ENCODE measurements around the gene ZFPL1.
A peak's percentile ranks its signal among the peaks of the same experiment; 100 is the strongest.

The ZFPL1 gene

GRCh38 chr11:65111744-65112545 lies 27.9 kb downstream of the ZFPL1 start, which contains the start of gene TM7SF2:
Gene TM7SF2, plus strand, starts transcription at chr11:65111872. Its CDS starts 144 bp downstream, at chr11:65112016.
- peaks cover 5% of the 10 kb centered on the region; the same call in 1 of the 2 replicates for H3K4me1 ChIP-seq (ENCODE audit: insufficient read depth, low read length)
- no peaks in the 10 kb centered on the region for H3K27me3 ChIP-seq (ENCODE audit: insufficient read depth, low read length)
- H3K4me3 ChIP-seq (ENCODE audit: low read length): peak within 1 kb of the TSS; percentile 93
- no peaks in the 10 kb centered on the region for H3K9me3 ChIP-seq (ENCODE audit: insufficient read depth, low read depth, low read length)
- peaks cover 21% of the 10 kb centered on the region for H3K36me3 ChIP-seq (ENCODE audit: insufficient read depth, low read depth, low read length)
- H3K9ac ChIP-seq (ENCODE audit: low read depth, low read length): peak within 1 kb of the TSS; percentile 95; the same call in 1 of the 2 replicates
- peak within 1 kb of the TSS; percentile 33 for H3K27ac ChIP-seq (ENCODE audit: low read length)

DNA sequence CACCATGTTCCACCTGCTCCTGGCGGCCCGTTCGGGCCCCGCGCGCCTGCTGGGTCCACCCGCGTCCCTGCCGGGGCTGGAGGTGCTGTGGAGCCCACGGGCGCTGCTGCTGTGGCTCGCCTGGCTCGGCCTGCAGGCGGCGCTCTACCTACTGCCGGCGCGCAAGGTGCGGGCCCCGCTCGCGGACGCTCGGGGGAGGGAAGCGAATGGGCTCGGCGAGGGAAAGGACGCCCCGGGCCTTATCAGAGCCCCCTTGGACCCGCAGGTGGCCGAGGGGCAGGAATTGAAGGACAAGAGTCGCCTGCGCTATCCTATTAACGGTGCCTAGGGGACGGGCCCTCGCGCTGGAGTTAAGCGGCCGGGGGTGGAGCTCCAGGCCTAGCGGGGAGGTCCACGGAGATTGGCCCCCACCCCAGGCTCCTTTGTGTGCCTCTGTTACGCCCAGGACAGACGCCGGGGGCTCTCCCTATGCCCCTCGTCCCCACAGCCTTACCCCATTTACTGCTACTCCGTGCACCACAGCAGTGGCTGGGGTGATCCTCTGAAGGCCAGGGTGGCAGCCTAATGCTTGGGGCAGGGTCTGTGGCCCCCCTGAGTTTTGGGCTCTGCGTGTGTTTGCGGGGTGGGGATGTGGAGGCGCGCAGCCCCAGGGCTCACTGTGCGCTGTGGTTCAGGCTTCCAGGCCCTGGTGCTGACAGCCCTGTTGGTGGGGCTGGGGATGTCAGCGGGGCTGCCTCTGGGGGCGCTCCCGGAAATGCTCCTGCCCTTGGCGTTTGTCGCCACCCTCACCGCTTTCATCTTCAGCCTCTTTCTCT lies 28.7 kb downstream of the ZFPL1 start:
- Histone ChIP-seq H3K9ac (ENCODE audit: low read depth, low read length) (peak overlapping the region; percentile 95), H3K4me1 (ENCODE audit: insufficient read depth, low read length) (peaks cover 5% of the 10 kb centered on the region; the same call in 1 of the 2 replicates), H3K27me3 (ENCODE audit: insufficient read depth, low read length) (no peaks in the 10 kb centered on the region), H3K36me3 (ENCODE audit: insufficient read depth, low read depth, low read length) (peaks cover 19% of the 10 kb centered on the region), H3K27ac (ENCODE audit: low read length) (no peak overlapping the region), H3K4me3 (ENCODE audit: low read length) (peak overlapping the region; percentile 93), H3K9me3 (ENCODE audit: insufficient read depth, low read depth, low read length) (no peaks in the 10 kb centered on the region)

DNA sequence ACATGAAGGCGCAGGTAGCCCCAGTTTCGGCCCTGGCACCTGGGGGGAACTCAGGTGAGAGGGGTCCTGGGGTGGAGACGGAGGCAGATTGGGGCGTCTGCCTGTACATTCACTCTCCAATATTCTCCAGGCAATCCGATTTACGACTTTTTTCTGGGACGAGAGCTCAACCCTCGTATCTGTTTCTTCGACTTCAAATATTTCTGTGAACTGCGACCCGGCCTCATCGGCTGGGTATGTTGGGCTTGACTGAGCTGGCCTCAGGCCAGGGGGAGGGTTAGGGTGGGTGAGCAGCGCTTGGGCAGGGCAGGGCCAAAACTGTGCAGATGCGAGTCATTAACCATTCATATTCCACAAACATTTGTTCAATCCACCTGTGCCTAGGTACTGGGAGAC lies 29.3 kb downstream of the ZFPL1 start:
- Histone ChIP-seq H3K4me3 (ENCODE audit: low read length) (peak overlapping the region; percentile 93), H3K4me1 (ENCODE audit: insufficient read depth, low read length) (peaks cover 5% of the 10 kb centered on the region; the same call in 1 of the 2 replicates), H3K27ac (ENCODE audit: low read length) (no peak overlapping the region), H3K36me3 (ENCODE audit: insufficient read depth, low read depth, low read length) (peaks cover 21% of the 10 kb centered on the region), H3K9me3 (ENCODE audit: insufficient read depth, low read depth, low read length) (no peaks in the 10 kb centered on the region), H3K9ac (ENCODE audit: low read depth, low read length) (peak overlapping the region; percentile 95; the same call in 1 of the 2 replicates), H3K27me3 (ENCODE audit: insufficient read depth, low read length) (no peaks in the 10 kb centered on the region)

DNA sequence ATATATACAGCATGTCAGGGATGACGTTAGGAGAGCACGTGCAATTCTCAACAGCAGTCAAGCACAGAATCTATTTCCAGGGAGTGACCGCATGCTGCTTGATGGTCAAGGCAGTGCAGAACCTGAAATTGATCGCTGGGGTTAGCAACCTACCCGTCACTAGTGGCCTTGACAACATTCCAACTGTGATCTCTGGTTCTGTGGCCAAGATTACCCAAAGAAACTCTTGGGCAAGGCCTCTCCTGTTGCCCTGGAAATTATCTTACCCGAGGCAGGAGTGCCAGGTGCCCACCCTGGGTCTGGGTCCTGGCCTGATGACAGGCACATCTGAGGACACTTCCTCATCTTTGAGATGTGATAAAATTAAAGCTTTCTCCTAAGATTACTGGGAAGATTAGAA lies 29.8 kb downstream of the ZFPL1 start:
- peaks cover 5% of the 10 kb centered on the region; the same call in 1 of the 2 replicates for H3K4me1 ChIP-seq (ENCODE audit: insufficient read depth, low read length)
- H3K4me3 ChIP-seq (ENCODE audit: low read length): no peak overlapping the region
- peaks cover 22% of the 10 kb centered on the region for H3K36me3 ChIP-seq (ENCODE audit: insufficient read depth, low read depth, low read length)
- H3K9ac ChIP-seq (ENCODE audit: low read depth, low read length): peak overlapping the region; percentile 95; the same call in 1 of the 2 replicates
- H3K9me3 ChIP-seq (ENCODE audit: insufficient read depth, low read depth, low read length): no peaks in the 10 kb centered on the region
- no peaks in the 10 kb centered on the region for H3K27me3 ChIP-seq (ENCODE audit: insufficient read depth, low read length)
- H3K27ac ChIP-seq (ENCODE audit: low read length): no peak overlapping the region

- Histone ChIP-seq H3K4me3 (ENCODE audit: low read length) (no peak overlapping the region), H3K9ac (ENCODE audit: low read depth, low read length) (no peak overlapping the region), H3K27ac (ENCODE audit: low read length) (no peak overlapping the region), H3K27me3 (ENCODE audit: insufficient read depth, low read length) (no peaks in the 10 kb centered on the region), H3K4me1 (ENCODE audit: insufficient read depth, low read length) (peaks cover 5% of the 10 kb centered on the region; the same call in 1 of the 2 replicates), H3K9me3 (ENCODE audit: insufficient read depth, low read depth, low read length) (no peaks in the 10 kb centered on the region), H3K36me3 (ENCODE audit: insufficient read depth, low read depth, low read length) (peaks cover 24% of the 10 kb centered on the region)
These were observed 30.6 kb downstream of the ZFPL1 start for GRCh38 chr11:65114538-65115171.

DNA sequence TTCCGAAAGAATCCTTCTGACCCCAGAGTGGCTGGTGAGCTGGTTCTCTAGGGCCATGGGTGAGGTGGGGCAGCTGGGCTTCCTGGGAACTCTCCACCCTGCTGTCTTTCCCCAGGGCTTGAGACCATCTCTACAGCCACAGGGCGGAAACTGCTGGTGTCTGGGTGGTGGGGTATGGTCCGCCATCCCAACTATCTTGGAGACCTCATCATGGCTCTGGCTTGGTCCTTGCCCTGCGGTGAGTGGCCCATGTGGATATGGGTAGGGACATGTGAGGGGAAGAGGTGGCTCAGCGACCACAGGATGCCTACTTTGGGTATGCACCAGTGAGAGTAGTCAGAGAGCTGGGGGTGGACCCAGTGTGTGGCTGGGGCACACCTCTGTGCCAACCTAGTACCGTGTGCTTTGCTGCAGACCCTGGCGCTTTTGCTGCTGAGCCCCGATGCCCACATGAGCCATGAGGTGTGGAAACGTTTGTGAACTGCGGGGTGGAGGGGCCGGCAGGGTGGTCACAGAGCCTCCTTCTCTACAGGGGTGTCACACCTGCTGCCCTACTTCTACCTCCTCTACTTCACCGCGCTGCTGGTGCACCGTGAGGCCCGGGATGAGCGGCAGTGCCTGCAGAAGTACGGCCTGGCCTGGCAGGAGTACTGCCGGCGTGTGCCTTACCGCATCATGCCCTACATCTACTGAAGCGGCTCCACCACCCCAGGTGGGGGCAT lies 31.5 kb downstream of the ZFPL1 start:
- Histone ChIP-seq H3K36me3 (ENCODE audit: insufficient read depth, low read depth, low read length) (peaks cover 33% of the 10 kb centered on the region), H3K4me3 (ENCODE audit: low read length) (no peak overlapping the region), H3K4me1 (ENCODE audit: insufficient read depth, low read length) (peaks cover 5% of the 10 kb centered on the region; the same call in 1 of the 2 replicates)

GRCh38 chr11:65116370-65117205 lies 32.6 kb downstream of the ZFPL1 start:
- Histone ChIP-seq H3K4me3 (ENCODE audit: low read length) (peak overlapping the region; percentile 83), H3K4me1 (ENCODE audit: insufficient read depth, low read length) (peaks cover 7% of the 10 kb centered on the region; the same call in 1 of the 2 replicates), H3K27ac (ENCODE audit: low read length) (no peak overlapping the region), H3K9me3 (ENCODE audit: insufficient read depth, low read depth, low read length) (no peaks in the 10 kb centered on the region), H3K9ac (ENCODE audit: low read depth, low read length) (peak overlapping the region; percentile 92), H3K27me3 (ENCODE audit: insufficient read depth, low read length) (no peaks in the 10 kb centered on the region), H3K36me3 (ENCODE audit: insufficient read depth, low read depth, low read length) (peaks cover 41% of the 10 kb centered on the region)

More for the DNA sequence above, 31.5 kb downstream of the ZFPL1 start:
- H3K9me3 ChIP-seq (ENCODE audit: insufficient read depth, low read depth, low read length): no peaks in the 10 kb centered on the region
- H3K9ac ChIP-seq (ENCODE audit: low read depth, low read length): no peak overlapping the region
- H3K27ac ChIP-seq (ENCODE audit: low read length): no peak overlapping the region
- H3K27me3 ChIP-seq (ENCODE audit: insufficient read depth, low read length): no peaks in the 10 kb centered on the region

- Histone ChIP-seq H3K9me3 (ENCODE audit: insufficient read depth, low read depth, low read length) (no peaks in the 10 kb centered on the region), H3K4me1 (ENCODE audit: insufficient read depth, low read length) (peaks cover 7% of the 10 kb centered on the region; the same call in 1 of the 2 replicates), H3K4me3 (ENCODE audit: low read length) (peak within 1 kb of the TSS; percentile 83), H3K9ac (ENCODE audit: low read depth, low read length) (peak within 1 kb of the TSS; percentile 92), H3K27ac (ENCODE audit: low read length) (no peak within 1 kb of the TSS), H3K36me3 (ENCODE audit: insufficient read depth, low read depth, low read length) (peaks cover 41% of the 10 kb centered on the region), H3K27me3 (ENCODE audit: insufficient read depth, low read length) (no peaks in the 10 kb centered on the region)
These were observed 33.4 kb downstream of the ZFPL1 start, which contains the start of gene ZNHIT2 for GRCh38 chr11:65117206-65118096. Gene ZNHIT2, minus strand, starts transcription at chr11:65117701. Its CDS starts 48 bp downstream, at chr11:65117653.

GRCh38 chr11:65118097-65118837 lies 34.2 kb downstream of the ZFPL1 start:
- Histone ChIP-seq H3K4me1 (ENCODE audit: insufficient read depth, low read length) (peaks cover 6% of the 10 kb centered on the region; the same call in 1 of the 2 replicates), H3K9ac (ENCODE audit: low read depth, low read length) (no peak overlapping the region), H3K36me3 (ENCODE audit: insufficient read depth, low read depth, low read length) (peaks cover 41% of the 10 kb centered on the region)

More at GRCh38 chr11:65118097-65118837, 34.2 kb downstream of the ZFPL1 start:
- H3K4me3 ChIP-seq (ENCODE audit: low read length): no peak overlapping the region
- H3K9me3 ChIP-seq (ENCODE audit: insufficient read depth, low read depth, low read length): no peaks in the 10 kb centered on the region
- H3K27me3 ChIP-seq (ENCODE audit: insufficient read depth, low read length): no peaks in the 10 kb centered on the region
- H3K27ac ChIP-seq (ENCODE audit: low read length): no peak overlapping the region

Data from iPS-20b (cell line).